NB4 (cell line): ENCODE measurements around the gene KIT.

ENCODE experiments used
- MYC ChIP-seq: IDR thresholded peaks from 2 replicates; pipeline ENCODE4 v1.6.1; 2011; ENCODE audit warnings: low read depth, low read length
- POLR2A ChIP-seq: IDR thresholded peaks from 2 replicates; pipeline ENCODE4 v1.6.1; 2011; ENCODE audit warnings: mild to moderate bottlenecking; ENCODE audit not compliant: insufficient read length; ENCODE audit errors: extremely low read depth
- TF ChIP-seq, protein P1 (sequence below): IDR thresholded peaks from one replicate; pipeline ENCODE4 v1.5.1; 2012; ENCODE audit warnings: low read depth, low read length
- TF ChIP-seq, protein P2 (sequence below): IDR thresholded peaks from 2 replicates; pipeline ENCODE4 v1.6.1; 2011; ENCODE audit warnings: low read depth, low read length

DNA sequence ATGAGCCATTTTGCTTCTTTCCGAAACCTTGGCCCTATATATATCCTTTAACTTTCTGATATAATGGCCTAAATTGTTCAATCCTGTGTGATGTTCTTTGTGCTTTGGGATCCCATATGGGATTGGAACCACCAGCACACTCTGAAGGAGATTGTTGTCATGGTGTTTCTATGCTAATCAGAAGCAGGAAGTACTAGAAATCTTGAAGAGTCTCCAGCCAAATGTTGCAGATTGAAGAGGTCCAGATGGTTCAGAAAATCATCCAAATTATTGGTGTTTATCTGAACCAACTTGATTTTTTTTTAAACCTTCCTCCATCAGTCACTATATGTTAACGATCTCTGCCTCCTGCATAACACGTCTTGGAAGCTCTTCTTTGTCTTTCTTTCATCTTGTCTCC lies 72.8 kb downstream of the KIT start:
- TF ChIP-seq, protein P1, sequence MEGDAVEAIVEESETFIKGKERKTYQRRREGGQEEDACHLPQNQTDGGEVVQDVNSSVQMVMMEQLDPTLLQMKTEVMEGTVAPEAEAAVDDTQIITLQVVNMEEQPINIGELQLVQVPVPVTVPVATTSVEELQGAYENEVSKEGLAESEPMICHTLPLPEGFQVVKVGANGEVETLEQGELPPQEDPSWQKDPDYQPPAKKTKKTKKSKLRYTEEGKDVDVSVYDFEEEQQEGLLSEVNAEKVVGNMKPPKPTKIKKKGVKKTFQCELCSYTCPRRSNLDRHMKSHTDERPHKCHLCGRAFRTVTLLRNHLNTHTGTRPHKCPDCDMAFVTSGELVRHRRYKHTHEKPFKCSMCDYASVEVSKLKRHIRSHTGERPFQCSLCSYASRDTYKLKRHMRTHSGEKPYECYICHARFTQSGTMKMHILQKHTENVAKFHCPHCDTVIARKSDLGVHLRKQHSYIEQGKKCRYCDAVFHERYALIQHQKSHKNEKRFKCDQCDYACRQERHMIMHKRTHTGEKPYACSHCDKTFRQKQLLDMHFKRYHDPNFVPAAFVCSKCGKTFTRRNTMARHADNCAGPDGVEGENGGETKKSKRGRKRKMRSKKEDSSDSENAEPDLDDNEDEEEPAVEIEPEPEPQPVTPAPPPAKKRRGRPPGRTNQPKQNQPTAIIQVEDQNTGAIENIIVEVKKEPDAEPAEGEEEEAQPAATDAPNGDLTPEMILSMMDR: no peak
- TF ChIP-seq, protein P2, sequence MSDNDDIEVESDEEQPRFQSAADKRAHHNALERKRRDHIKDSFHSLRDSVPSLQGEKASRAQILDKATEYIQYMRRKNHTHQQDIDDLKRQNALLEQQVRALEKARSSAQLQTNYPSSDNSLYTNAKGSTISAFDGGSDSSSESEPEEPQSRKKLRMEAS: no peak
- TF ChIP-seq POLR2A: no peak
- TF ChIP-seq MYC: no peak
